GM19395 (cell line): ENCODE results near the gene TRIM23.

Experiments
- ATAC-seq: cut with Tn5 transposase; IDR thresholded peaks from one replicate; pipeline ENCODE4 v1.9.1; 2021; ENCODE audit warnings: mild to moderate bottlenecking, moderate library complexity; ENCODE audit not compliant: unreplicated experiment

Gene TRIM23

GRCh38 chr5:65570598-65571226, 53.4 kb downstream of the TRIM23 start:
- ATAC-seq, result no peak

DNA sequence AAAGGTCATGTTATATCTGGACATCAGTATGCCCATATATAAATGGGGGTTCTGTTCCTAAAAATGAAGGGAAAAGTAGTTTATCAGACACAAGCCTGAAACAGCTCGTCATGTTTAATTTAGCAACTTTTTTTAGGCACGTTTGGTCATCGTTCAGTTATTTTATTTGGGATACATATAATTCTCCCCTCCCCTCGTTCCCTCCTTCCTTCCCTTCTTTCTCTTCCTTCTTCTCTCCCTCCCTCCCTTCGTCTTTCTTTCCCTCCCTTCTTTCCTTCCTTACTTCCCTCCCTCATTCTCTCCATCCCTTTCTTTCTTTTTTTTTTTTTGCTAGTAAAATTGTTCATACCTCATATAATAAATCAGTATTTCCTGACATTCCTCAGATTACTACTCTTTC, 57.6 kb downstream of the TRIM23 start:
- no peak for ATAC-seq

GRCh38 chr5:65563777-65564176, 60.4 kb downstream of the TRIM23 start:
- ATAC-seq, result no peak

GRCh38 chr5:65562731-65563701, 61.1 kb downstream of the TRIM23 start, which contains the start of the genes CENPK and PPWD1:
TSS of gene CENPK (minus strand) at chr5:65563168. CDS start at chr5:65554907, 8,261 bp downstream.
TSS of gene PPWD1 (plus strand) at chr5:65563296. CDS start at chr5:65563311, 15 bp downstream.
- ATAC-seq, result peak; percentile 98

DNA sequence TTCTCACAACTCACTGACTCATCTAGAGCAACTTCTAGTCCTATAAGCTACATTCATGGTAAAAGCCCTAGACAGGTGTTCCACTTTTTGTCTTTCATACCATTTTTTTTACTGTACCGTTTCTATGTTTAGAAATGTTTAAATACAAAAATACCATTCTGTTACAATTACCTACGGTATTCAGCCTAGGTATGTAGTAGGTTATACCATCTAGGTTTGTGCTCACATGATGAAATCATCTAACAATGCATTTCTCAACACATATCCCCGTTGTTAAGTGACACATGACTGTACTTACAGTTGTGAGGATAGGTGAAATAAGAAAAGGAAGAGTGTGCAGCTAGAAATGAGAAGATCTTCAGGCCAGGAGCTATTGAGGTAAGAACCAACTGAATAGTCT, 67.4 kb downstream of the TRIM23 start:
- ATAC-seq, result no peak

- no peak for ATAC-seq
Observed at GRCh38 chr5:65556181-65556580, 68.0 kb downstream of the TRIM23 start.

- ATAC-seq, result no peak
Observed at GRCh38 chr5:65555287-65555686, 68.8 kb downstream of the TRIM23 start.

- ATAC-seq, result no peak
Observed at GRCh38 chr5:65553941-65554340, 70.2 kb downstream of the TRIM23 start.

DNA sequence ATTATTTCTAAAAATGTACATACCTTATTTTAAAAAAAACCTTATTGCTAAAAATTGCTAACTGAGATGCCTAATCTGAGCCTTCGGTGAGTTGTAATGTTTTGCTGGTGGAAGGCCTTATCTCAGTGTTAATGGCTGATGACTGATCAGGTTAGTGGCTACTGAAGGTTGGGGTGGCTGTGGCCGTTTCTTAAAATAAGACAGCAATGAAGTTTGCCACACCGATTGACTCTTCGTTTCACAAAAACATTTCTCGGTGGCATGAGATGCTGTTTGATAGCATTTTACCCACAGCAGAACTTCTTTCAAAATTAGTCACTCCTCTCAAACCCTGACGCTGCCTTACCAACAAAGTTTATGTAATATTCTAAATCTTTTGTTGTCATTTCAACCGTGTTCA, 75.9 kb downstream of the TRIM23 start:
- no peak for ATAC-seq

GRCh38 chr5:65546141-65546540, 78.0 kb downstream of the TRIM23 start:
- ATAC-seq, result no peak

- no peak for ATAC-seq
Observed at GRCh38 chr5:65544473-65544872, 79.7 kb downstream of the TRIM23 start.

GRCh38 chr5:65539827-65540226, 84.3 kb downstream of the TRIM23 start:
- ATAC-seq, result no peak
